ENCODE results near the gene LAMC1.
"Not testable (repeated sequence)": the region's sequence is repeated elsewhere in the genome, so short reads cannot be mapped to it uniquely, and the experiment has no call there.

LAMC1 gene

DNA sequence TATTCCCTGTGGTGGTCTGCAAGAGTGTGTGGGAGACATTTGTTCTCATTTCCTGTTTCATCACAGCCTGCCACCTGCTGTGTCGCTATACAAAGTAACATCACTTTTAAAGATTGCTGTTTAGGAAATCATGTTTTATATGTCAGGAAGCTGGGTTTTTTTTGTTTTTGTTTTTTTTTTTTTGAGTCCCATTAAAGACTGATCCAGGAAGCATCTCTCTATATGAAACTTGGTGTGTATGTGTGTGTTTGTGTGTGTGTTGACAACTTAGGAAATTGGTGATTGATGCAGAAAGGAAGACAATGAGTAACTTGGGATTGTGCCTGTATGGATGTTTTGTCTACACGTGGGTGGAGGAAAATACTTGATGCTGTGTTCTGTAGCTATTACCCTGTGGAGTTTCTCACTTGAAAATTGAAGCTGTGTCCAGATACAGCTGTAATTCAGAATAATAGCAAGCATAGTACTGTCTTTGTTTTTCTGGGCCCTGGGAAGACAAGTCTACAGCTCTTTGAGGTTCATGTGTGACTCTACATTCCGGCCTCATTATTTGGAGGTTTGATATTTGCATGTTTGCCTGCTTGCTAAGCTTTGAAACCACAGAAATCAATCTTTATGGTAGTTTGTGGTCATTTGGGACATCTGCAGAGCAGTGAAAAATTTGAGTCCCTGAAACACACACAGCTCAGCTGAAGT, 47.9 kb downstream of the LAMC1 start:
- Histone ChIP-seq H3K36me3 (ENCODE audit: control insufficient read depth in 1 of 2, insufficient read depth in 2 of 2, low read length in 2 of 2) (no peaks in the 10 kb centered on the region), H3K4me2 (ENCODE audit: low read length) (no peak overlapping the region), H3K27ac (ENCODE audit: low read depth, low read length) (no peak overlapping the region), H3K27me3 (ENCODE audit: insufficient read depth, low read length) (no peaks in the 10 kb centered on the region), H3K79me1 (ENCODE audit: low read length) (no peaks in the 10 kb centered on the region), H2BK120ac (ENCODE audit: insufficient read depth, low read length, poor library complexity) (no peak overlapping the region), H3K4me3 (ENCODE audit: low read depth, low read length) (no peak overlapping the region), H3K9ac (ENCODE audit: low read length) (no peak overlapping the region), H2AK5ac (ENCODE audit: low read length) (no peak overlapping the region), H3K23ac (ENCODE audit: low read length) (no peak overlapping the region), H4K91ac (ENCODE audit: low read depth, low read length) (no peak overlapping the region), H2BK5ac (ENCODE audit: low read depth, low read length, poor library complexity) (no peak overlapping the region), H3K14ac (ENCODE audit: low read length) (no peak overlapping the region), H4K12ac (ENCODE audit: low read depth, low read length) (no peak overlapping the region), H4K8ac (ENCODE audit: low read depth, low read length) (no peak overlapping the region), H2AFZ (ENCODE audit: insufficient read depth, low read length, poor library complexity) (no peak overlapping the region), H3K79me2 (ENCODE audit: control insufficient read depth, insufficient read depth, low read length, poor library complexity) (no peaks in the 10 kb centered on the region), H3K4me1 (ENCODE audit: control insufficient read depth in 1 of 2, insufficient read depth in 2 of 2, low read length in 2 of 2) (peaks cover 0 to 5% of the 10 kb centered on the region in 2 experiments), H3K9me3 (ENCODE audit: insufficient read depth, low read depth, low read length) (no peaks in the 10 kb centered on the region), H3K18ac (ENCODE audit: low read length) (no peak overlapping the region), H3K4ac (ENCODE audit: low read depth, low read length) (no peak overlapping the region), H2BK12ac (ENCODE audit: low read length) (no peak overlapping the region)
- no CpG with 5 or more reads among the region's 3 CpGs for WGBS (ENCODE audit: extremely low coverage, insufficient coverage, insufficient read length)
- DNase-seq: no peak

DNA sequence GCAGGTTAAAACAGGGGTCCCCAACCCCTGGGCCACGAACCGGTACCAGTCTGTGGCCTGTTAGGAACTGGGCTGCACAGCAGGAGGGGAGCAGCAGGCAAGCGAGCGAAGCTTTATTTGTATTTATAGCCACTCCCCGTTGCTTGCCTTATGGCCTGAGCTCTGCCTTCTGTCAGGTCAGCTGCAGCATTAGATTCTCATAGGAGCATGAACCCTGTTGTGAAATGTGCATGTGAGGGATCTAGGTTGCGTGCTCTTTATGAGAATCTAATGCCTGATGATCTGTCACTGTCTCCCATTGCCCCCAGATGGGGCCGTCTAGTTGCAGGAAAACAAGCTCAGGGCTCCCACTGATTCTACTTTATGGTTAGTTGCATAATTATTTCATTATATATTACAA, 49.4 kb downstream of the LAMC1 start:
- Histone ChIP-seq H3K4ac (ENCODE audit: low read depth, low read length) (peak overlapping the region; percentile 77), H2BK12ac (ENCODE audit: low read length) (peak overlapping the region; percentile 38), H2AFZ (ENCODE audit: insufficient read depth, low read length, poor library complexity) (peak overlapping the region; percentile 64), H3K18ac (ENCODE audit: low read length) (peak overlapping the region; percentile 67)
- H3K36me3 ChIP-seq (ENCODE audit: control insufficient read depth in 1 of 2, insufficient read depth in 2 of 2, low read length in 2 of 2); H3K27me3 ChIP-seq (ENCODE audit: insufficient read depth, low read length); H3K9me3 ChIP-seq (ENCODE audit: insufficient read depth, low read depth, low read length); H3K23ac ChIP-seq (ENCODE audit: low read length); H4K8ac ChIP-seq (ENCODE audit: low read depth, low read length); H2BK120ac ChIP-seq (ENCODE audit: insufficient read depth, low read length, poor library complexity); H3K4me1 ChIP-seq (ENCODE audit: control insufficient read depth in 1 of 2, insufficient read depth in 2 of 2, low read length in 2 of 2); H3K79me1 ChIP-seq (ENCODE audit: low read length); H4K91ac ChIP-seq (ENCODE audit: low read depth, low read length); H3K79me2 ChIP-seq (ENCODE audit: control insufficient read depth, insufficient read depth, low read length, poor library complexity); H3K27ac ChIP-seq (ENCODE audit: low read depth, low read length); DNase-seq; H2AK5ac ChIP-seq (ENCODE audit: low read length); H2BK5ac ChIP-seq (ENCODE audit: low read depth, low read length, poor library complexity); H3K4me3 ChIP-seq (ENCODE audit: low read depth, low read length); H4K12ac ChIP-seq (ENCODE audit: low read depth, low read length); H3K14ac ChIP-seq (ENCODE audit: low read length); H3K9ac ChIP-seq (ENCODE audit: low read length); H3K4me2 ChIP-seq (ENCODE audit: low read length): not testable (repeated sequence)
- WGBS (ENCODE audit: extremely low coverage, insufficient coverage, insufficient read length): no CpG with 5 or more reads among the region's 7 CpGs

DNA sequence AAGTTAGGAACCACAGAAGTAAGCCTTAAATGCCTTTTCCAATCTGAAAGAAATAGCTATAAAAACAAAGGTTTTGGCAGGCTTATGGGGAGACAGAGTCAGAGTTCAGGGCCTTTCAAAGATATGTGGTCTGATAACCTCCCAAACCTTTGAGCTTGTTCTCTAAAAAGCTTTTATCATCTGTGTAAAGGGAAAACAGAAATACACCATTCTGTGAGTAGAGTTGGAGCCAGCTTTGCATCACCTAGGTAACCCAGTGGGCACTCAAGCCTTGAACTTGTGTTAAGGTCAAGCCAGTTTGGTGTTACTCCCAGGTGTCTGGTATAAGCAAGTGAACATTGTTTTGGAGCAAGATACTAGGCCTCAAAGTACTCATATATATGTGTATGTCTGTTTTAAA, 50.1 kb downstream of the LAMC1 start:
- Histone ChIP-seq H3K23ac (ENCODE audit: low read length) (no peak overlapping the region), H3K79me2 (ENCODE audit: control insufficient read depth, insufficient read depth, low read length, poor library complexity) (no peaks in the 10 kb centered on the region), H4K8ac (ENCODE audit: low read depth, low read length) (no peak overlapping the region), H3K4me2 (ENCODE audit: low read length) (no peak overlapping the region), H3K27me3 (ENCODE audit: insufficient read depth, low read length) (no peaks in the 10 kb centered on the region), H3K36me3 (ENCODE audit: control insufficient read depth in 1 of 2, insufficient read depth in 2 of 2, low read length in 2 of 2) (no peaks in the 10 kb centered on the region), H2BK120ac (ENCODE audit: insufficient read depth, low read length, poor library complexity) (no peak overlapping the region), H2AK5ac (ENCODE audit: low read length) (no peak overlapping the region), H3K79me1 (ENCODE audit: low read length) (no peaks in the 10 kb centered on the region), H3K14ac (ENCODE audit: low read length) (no peak overlapping the region), H3K4me1 (ENCODE audit: control insufficient read depth in 1 of 2, insufficient read depth in 2 of 2, low read length in 2 of 2) (peaks cover 0 to 5% of the 10 kb centered on the region in 2 experiments), H3K4me3 (ENCODE audit: low read depth, low read length) (no peak overlapping the region), H3K9me3 (ENCODE audit: insufficient read depth, low read depth, low read length) (no peaks in the 10 kb centered on the region), H3K18ac (ENCODE audit: low read length) (no peak overlapping the region), H3K27ac (ENCODE audit: low read depth, low read length) (no peak overlapping the region), H2BK5ac (ENCODE audit: low read depth, low read length, poor library complexity) (no peak overlapping the region), H2AFZ (ENCODE audit: insufficient read depth, low read length, poor library complexity) (no peak overlapping the region), H4K91ac (ENCODE audit: low read depth, low read length) (no peak overlapping the region), H2BK12ac (ENCODE audit: low read length) (no peak overlapping the region), H3K4ac (ENCODE audit: low read depth, low read length) (no peak overlapping the region), H3K9ac (ENCODE audit: low read length) (no peak overlapping the region), H4K12ac (ENCODE audit: low read depth, low read length) (no peak overlapping the region)
- no peak for DNase-seq

DNA sequence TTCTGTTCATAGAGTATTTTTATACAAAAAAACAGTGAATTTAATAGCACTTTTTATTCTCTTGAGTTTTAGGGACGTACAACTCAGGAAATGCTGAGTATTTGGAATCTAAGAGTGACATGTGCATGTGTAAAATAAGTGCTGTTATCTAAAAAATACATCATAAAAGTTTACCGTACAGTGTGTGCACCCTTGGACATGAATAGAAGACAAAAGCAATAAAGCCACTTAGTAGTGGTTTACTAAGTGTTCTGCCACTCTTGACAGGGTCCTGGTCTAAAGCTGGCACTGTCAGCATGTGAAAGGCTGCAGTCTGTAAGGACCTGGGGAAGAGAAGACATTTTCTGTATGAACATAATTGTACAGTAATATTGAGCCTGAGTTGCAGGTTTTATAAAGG, 51.0 kb downstream of the LAMC1 start:
- Histone ChIP-seq H3K23ac (ENCODE audit: low read length) (no peak overlapping the region), H3K27ac (ENCODE audit: low read depth, low read length) (no peak overlapping the region), H3K9ac (ENCODE audit: low read length) (no peak overlapping the region), H3K4me3 (ENCODE audit: low read depth, low read length) (no peak overlapping the region), H3K27me3 (ENCODE audit: insufficient read depth, low read length) (no peaks in the 10 kb centered on the region), H2AFZ (ENCODE audit: insufficient read depth, low read length, poor library complexity) (no peak overlapping the region), H3K79me1 (ENCODE audit: low read length) (no peaks in the 10 kb centered on the region), H3K14ac (ENCODE audit: low read length) (no peak overlapping the region), H2AK5ac (ENCODE audit: low read length) (no peak overlapping the region), H3K18ac (ENCODE audit: low read length) (no peak overlapping the region), H2BK12ac (ENCODE audit: low read length) (no peak overlapping the region), H3K9me3 (ENCODE audit: insufficient read depth, low read depth, low read length) (no peaks in the 10 kb centered on the region), H4K12ac (ENCODE audit: low read depth, low read length) (no peak overlapping the region), H3K79me2 (ENCODE audit: control insufficient read depth, insufficient read depth, low read length, poor library complexity) (no peaks in the 10 kb centered on the region), H3K4me2 (ENCODE audit: low read length) (no peak overlapping the region), H3K4ac (ENCODE audit: low read depth, low read length) (no peak overlapping the region), H3K36me3 (ENCODE audit: control insufficient read depth in 1 of 2, insufficient read depth in 2 of 2, low read length in 2 of 2) (no peaks in the 10 kb centered on the region), H2BK5ac (ENCODE audit: low read depth, low read length, poor library complexity) (no peak overlapping the region), H4K8ac (ENCODE audit: low read depth, low read length) (no peak overlapping the region), H4K91ac (ENCODE audit: low read depth, low read length) (no peak overlapping the region), H2BK120ac (ENCODE audit: insufficient read depth, low read length, poor library complexity) (no peak overlapping the region), H3K4me1 (ENCODE audit: control insufficient read depth in 1 of 2, insufficient read depth in 2 of 2, low read length in 2 of 2) (peaks cover 0 to 5% of the 10 kb centered on the region in 2 experiments)
- no peak for DNase-seq
- WGBS (ENCODE audit: extremely low coverage, insufficient coverage, insufficient read length): no CpG with 5 or more reads among the region's 2 CpGs
